Measurements from ENCODE around the gene CAGE1. TPM values are rescaled to one million over a fixed set of nuclear protein-coding genes. Genes with fewer than 3 reads are reported as not detected.
"Not testable (repeated sequence)": the region's sequence is repeated elsewhere in the genome, so short reads cannot be mapped to it uniquely, and the experiment has no call there.

Gene CAGE1
- total RNA-seq, 4 donors from 2014 or later = not detected

- Histone ChIP-seq H3K4me3 (no peak overlapping the region), H3K9me3 (no peaks in the 10 kb centered on the region), H3K27me3 (peaks cover 36% of the 10 kb centered on the region), H3K27ac (no peak overlapping the region), H3K36me3 (no peaks in the 10 kb centered on the region), H3K4me1 (no peaks in the 10 kb centered on the region)
- no peak for ATAC-seq
- TF ChIP-seq POLR2A (IDR thresholded peaks at IDR 0.05) (no peak), CTCF (IDR thresholded peaks at IDR 0.05) (no peak), POLR2AphosphoS5 (IDR thresholded peaks at IDR 0.05) (no peak), EP300 (IDR thresholded peaks at IDR 0.05) (no peak)
- WGBS, 2 donors (ENCODE audit: low coverage in 1 of 2) = 77% methylated on average over 4 of the region's 9 CpGs; no CpG with 5 or more reads in 1 of the 2 donors
Measured at GRCh38 chr6:7341989-7342742, 47.4 kb downstream of the CAGE1 start.

GRCh38 chr6:7341271-7341670 lies 48.3 kb downstream of the CAGE1 start:
- ATAC-seq = no peak
- H3K36me3 ChIP-seq = no peaks in the 10 kb centered on the region
- no peaks in the 10 kb centered on the region for H3K9me3 ChIP-seq
- no peak overlapping the region for H3K4me3 ChIP-seq
- no peaks in the 10 kb centered on the region for H3K4me1 ChIP-seq
- H3K27me3 ChIP-seq = peaks cover 36% of the 10 kb centered on the region
- TF ChIP-seq EP300 (IDR thresholded peaks at IDR 0.05) (no peak), CTCF (IDR thresholded peaks at IDR 0.05) (no peak)
- 78 to 94% methylated on average over 3 of the region's 3 CpGs for WGBS, 2 donors (ENCODE audit: low coverage in 1 of 2)
- H3K27ac ChIP-seq = no peak overlapping the region

GRCh38 chr6:7339007-7339732 lies 50.4 kb downstream of the CAGE1 start:
- H3K27me3 ChIP-seq = peaks cover 29% of the 10 kb centered on the region
- not testable (repeated sequence) for H3K4me1 ChIP-seq, H3K36me3 ChIP-seq, ATAC-seq, H3K9me3 ChIP-seq, H3K27ac ChIP-seq, H3K4me3 ChIP-seq
- WGBS, 2 donors (ENCODE audit: low coverage in 1 of 2) = 71 to 79% methylated on average over 7 to 8 of the region's 14 CpGs

- Histone ChIP-seq H3K27ac (no peak overlapping the region), H3K4me1 (no peaks in the 10 kb centered on the region), H3K4me3 (no peak overlapping the region), H3K36me3 (no peaks in the 10 kb centered on the region), H3K27me3 (peaks cover 27% of the 10 kb centered on the region), H3K9me3 (no peaks in the 10 kb centered on the region)
- 74 to 79% methylated on average over 2 of the region's 2 CpGs for WGBS, 2 donors (ENCODE audit: low coverage in 1 of 2)
- no peak for ATAC-seq
- TF ChIP-seq POLR2A (IDR thresholded peaks at IDR 0.05) (no peak), POLR2AphosphoS5 (IDR thresholded peaks at IDR 0.05) (no peak), EP300 (IDR thresholded peaks at IDR 0.05) (no peak), CTCF (IDR thresholded peaks at IDR 0.05) (no peak)
Measured at GRCh38 chr6:7338031-7338430, 51.5 kb downstream of the CAGE1 start.

GRCh38 chr6:7335519-7335918 lies 54.0 kb downstream of the CAGE1 start:
- 63 to 67% methylated on average over 2 to 3 of the region's 3 CpGs for WGBS, 2 donors (ENCODE audit: low coverage in 1 of 2)
- H3K27me3 ChIP-seq = peaks cover 9% of the 10 kb centered on the region

More at GRCh38 chr6:7335519-7335918, 54.0 kb downstream of the CAGE1 start:
- TF ChIP-seq POLR2A (IDR thresholded peaks at IDR 0.05) = no peak
- no peak for TF ChIP-seq CTCF (IDR thresholded peaks at IDR 0.05)
- TF ChIP-seq POLR2AphosphoS5 (IDR thresholded peaks at IDR 0.05) = no peak
- TF ChIP-seq EP300 (IDR thresholded peaks at IDR 0.05) = no peak
- H3K4me1 ChIP-seq = no peaks in the 10 kb centered on the region
- H3K27ac ChIP-seq = no peak overlapping the region
- H3K9me3 ChIP-seq = no peaks in the 10 kb centered on the region
- H3K4me3 ChIP-seq = no peak overlapping the region
- no peak for ATAC-seq
- no peaks in the 10 kb centered on the region for H3K36me3 ChIP-seq
